Transverse colon (tissue), 3 donors: ENCODE results near the gene NUCB1.

Experiments
- POLR2A ChIP-seq: fragments of 450-650 bp; IDR thresholded peaks from one replicate; pipeline ENCODE4 v1.6.1; 2016; ENCODE audit warnings: antibody characterized with exemption, mild to moderate bottlenecking, moderate library complexity
- TF ChIP-seq, protein P1 (sequence below), 5 experiments: fragments of 200-600 bp in 3 of 5; fragments of 450-650 bp in 2 of 5; sonication (generic) in 3 of 5; IDR thresholded peaks; 1 replicate in 2 of 5; 2 replicates in 3 of 5; pipeline ENCODE4 v1.5.1; 2016 to 2017; ENCODE audit warnings: antibody characterized with exemption in 5 of 5, inconsistent platforms in 3 of 5, mild to moderate bottlenecking in 2 of 5, moderate library complexity in 1 of 5

DNA sequence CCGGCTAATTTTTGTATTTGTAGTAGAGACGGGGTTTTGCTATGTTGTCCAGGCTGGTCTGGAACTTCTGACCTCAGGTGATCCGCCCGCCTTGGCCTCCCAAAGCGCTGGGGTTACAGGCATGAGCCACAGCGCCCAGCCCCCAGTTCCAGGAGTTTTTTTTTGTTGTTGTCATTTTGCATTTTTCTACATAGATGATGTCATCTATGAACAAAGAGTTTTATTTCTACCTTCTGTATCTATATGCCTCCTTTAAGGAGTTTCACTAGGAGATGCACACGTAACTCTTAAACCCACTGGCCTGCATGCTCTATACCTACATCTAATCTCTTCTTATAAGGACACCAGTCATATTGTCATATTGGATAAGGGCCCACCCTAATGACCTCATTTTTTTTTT lies 38.1 kb downstream of the NUCB1 start:
- TF ChIP-seq, protein P1, sequence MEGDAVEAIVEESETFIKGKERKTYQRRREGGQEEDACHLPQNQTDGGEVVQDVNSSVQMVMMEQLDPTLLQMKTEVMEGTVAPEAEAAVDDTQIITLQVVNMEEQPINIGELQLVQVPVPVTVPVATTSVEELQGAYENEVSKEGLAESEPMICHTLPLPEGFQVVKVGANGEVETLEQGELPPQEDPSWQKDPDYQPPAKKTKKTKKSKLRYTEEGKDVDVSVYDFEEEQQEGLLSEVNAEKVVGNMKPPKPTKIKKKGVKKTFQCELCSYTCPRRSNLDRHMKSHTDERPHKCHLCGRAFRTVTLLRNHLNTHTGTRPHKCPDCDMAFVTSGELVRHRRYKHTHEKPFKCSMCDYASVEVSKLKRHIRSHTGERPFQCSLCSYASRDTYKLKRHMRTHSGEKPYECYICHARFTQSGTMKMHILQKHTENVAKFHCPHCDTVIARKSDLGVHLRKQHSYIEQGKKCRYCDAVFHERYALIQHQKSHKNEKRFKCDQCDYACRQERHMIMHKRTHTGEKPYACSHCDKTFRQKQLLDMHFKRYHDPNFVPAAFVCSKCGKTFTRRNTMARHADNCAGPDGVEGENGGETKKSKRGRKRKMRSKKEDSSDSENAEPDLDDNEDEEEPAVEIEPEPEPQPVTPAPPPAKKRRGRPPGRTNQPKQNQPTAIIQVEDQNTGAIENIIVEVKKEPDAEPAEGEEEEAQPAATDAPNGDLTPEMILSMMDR (IDR thresholded peaks at IDR 0.05): no peak
- TF ChIP-seq POLR2A: no peak
